Osteocyte (in vitro differentiated cells): ENCODE results near the gene RNF34. TPM values are rescaled to one million over a fixed set of nuclear protein-coding genes. Genes with fewer than 3 reads are reported as not detected.

Source experiments
- DNase-seq: peaks from one replicate; pipeline ENCODE4 v3.0.0; 2021; ENCODE audit warnings: mixed read lengths; ENCODE audit not compliant: unreplicated experiment; ENCODE audit errors: extremely low spot score
- H3K27ac Mint-ChIP-seq: one replicate; pipeline ENCODE4 v1.8.0; 2021; ENCODE audit warnings: mild to moderate bottlenecking, mixed read lengths; ENCODE audit not compliant: unreplicated experiment
- H3K27me3 Mint-ChIP-seq: one replicate; pipeline ENCODE4 v1.8.0; 2021; ENCODE audit warnings: mixed read lengths; ENCODE audit not compliant: unreplicated experiment
- H3K36me3 Mint-ChIP-seq: one replicate; pipeline ENCODE4 v1.8.0; 2021; ENCODE audit warnings: mixed read lengths; ENCODE audit not compliant: unreplicated experiment
- H3K4me1 Mint-ChIP-seq: one replicate; pipeline ENCODE4 v1.8.0; 2021; ENCODE audit warnings: mixed read lengths; ENCODE audit not compliant: unreplicated experiment
- H3K4me3 Mint-ChIP-seq: one replicate; pipeline ENCODE4 v1.8.0; 2021; ENCODE audit warnings: mild to moderate bottlenecking, moderate library complexity, mixed read lengths; ENCODE audit not compliant: unreplicated experiment
- H3K9me3 Mint-ChIP-seq: one replicate; pipeline ENCODE4 v1.8.0; 2021; ENCODE audit warnings: mixed read lengths; ENCODE audit not compliant: unreplicated experiment
- total RNA-seq: library from RNA; stranded (reverse); gene quantifications from 2 replicates; pipeline ENCODE4 v1.2.1, GENCODE V29; 2021
- TF ChIP-seq, protein P1 (sequence below): fragments of 200-600 bp; sonication (generic); IDR thresholded peaks from 2 replicates; pipeline ENCODE4 v1.5.0; 2021; ENCODE audit warnings: antibody characterized with exemption, mild to moderate bottlenecking, moderate library complexity

The RNF34 gene
- total RNA-seq, 1 donor from 2014 or later = 39.5 TPM

DNA sequence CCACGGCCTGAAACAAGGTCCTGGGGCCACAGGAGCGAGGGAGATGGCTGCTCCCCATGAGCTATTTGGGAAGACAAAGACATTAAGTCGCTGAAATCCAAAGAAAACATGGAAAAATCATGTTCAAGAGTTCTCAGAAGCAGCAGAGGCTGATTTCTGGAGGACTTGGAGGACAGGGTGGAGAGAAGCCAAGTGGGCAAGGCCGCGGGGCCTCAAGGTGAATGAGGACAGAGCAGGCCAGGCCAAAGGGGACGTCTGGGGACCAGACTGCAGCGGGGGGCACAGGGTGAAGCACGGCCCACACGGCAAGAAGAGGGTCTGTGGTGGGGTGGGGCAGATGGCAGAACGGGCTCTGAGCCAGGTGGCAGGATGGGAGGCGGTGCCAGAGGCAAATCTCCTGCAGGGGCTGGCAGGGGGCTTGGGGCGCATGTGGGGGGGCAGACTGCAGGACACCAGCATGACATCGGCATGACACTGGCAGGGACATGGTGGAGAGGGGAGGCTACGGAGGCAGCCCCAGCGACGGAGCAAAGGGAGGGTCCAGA is 48.9 kb downstream of the RNF34 start:
- H3K4me1 Mint-ChIP-seq = peaks cover 13% of the 10 kb centered on the region
- no peak overlapping the region for H3K27ac Mint-ChIP-seq
- no peak for DNase-seq
- H3K27me3 Mint-ChIP-seq = no peaks in the 10 kb centered on the region
- peaks cover 11% of the 10 kb centered on the region for H3K36me3 Mint-ChIP-seq
- no peaks in the 10 kb centered on the region for H3K9me3 Mint-ChIP-seq
- H3K4me3 Mint-ChIP-seq = no peak overlapping the region
- TF ChIP-seq, protein P1, sequence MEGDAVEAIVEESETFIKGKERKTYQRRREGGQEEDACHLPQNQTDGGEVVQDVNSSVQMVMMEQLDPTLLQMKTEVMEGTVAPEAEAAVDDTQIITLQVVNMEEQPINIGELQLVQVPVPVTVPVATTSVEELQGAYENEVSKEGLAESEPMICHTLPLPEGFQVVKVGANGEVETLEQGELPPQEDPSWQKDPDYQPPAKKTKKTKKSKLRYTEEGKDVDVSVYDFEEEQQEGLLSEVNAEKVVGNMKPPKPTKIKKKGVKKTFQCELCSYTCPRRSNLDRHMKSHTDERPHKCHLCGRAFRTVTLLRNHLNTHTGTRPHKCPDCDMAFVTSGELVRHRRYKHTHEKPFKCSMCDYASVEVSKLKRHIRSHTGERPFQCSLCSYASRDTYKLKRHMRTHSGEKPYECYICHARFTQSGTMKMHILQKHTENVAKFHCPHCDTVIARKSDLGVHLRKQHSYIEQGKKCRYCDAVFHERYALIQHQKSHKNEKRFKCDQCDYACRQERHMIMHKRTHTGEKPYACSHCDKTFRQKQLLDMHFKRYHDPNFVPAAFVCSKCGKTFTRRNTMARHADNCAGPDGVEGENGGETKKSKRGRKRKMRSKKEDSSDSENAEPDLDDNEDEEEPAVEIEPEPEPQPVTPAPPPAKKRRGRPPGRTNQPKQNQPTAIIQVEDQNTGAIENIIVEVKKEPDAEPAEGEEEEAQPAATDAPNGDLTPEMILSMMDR = no peak

GRCh38 chr12:121451961-121452339 is 52.0 kb downstream of the RNF34 start:
- Mint-ChIP-seq H3K27me3 (no peaks in the 10 kb centered on the region), H3K9me3 (no peaks in the 10 kb centered on the region), H3K4me3 (peak overlapping the region; percentile 65), H3K27ac (peak overlapping the region; percentile 89), H3K4me1 (peaks cover 16% of the 10 kb centered on the region), H3K36me3 (peaks cover 6% of the 10 kb centered on the region)
- TF ChIP-seq, protein P1 = no peak
- no peak for DNase-seq

GRCh38 chr12:121452340-121452984 is 52.5 kb downstream of the RNF34 start:
- Mint-ChIP-seq H3K27me3 (no peaks in the 10 kb centered on the region), H3K9me3 (no peaks in the 10 kb centered on the region), H3K4me3 (peak overlapping the region; percentile 65), H3K27ac (peak overlapping the region; percentile 89), H3K4me1 (peaks cover 16% of the 10 kb centered on the region), H3K36me3 (peaks cover 6% of the 10 kb centered on the region)
- no peak for DNase-seq
- TF ChIP-seq, protein P1 = no peak

DNA sequence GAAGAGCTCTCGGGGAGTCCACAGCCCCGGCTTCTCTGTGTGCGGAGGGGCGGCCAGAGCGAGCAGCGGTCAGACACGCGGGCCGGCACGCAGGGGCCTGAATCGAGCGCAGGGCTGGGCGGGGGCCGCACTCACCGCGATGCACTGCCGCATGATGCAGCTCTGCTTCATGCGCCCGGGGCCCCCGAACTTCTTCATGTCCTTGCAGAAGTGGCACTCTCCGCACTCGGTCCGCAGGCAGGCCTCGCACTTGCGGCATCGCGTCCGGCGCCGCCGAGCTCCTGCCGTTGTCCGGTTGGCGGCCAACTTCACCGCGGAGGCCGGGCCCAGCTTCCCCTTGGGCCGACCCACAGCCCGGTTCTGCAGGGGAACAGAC is 53.1 kb downstream of the RNF34 start:
- Mint-ChIP-seq H3K27me3 (no peaks in the 10 kb centered on the region), H3K9me3 (no peaks in the 10 kb centered on the region), H3K27ac (no peak overlapping the region), H3K4me3 (no peak overlapping the region), H3K4me1 (peaks cover 16% of the 10 kb centered on the region), H3K36me3 (peaks cover 6% of the 10 kb centered on the region)
- no peak for DNase-seq
- TF ChIP-seq, protein P1 = no peak

- Mint-ChIP-seq H3K27me3 (no peaks in the 10 kb centered on the region), H3K36me3 (peaks cover 6% of the 10 kb centered on the region), H3K4me1 (peaks cover 16% of the 10 kb centered on the region), H3K4me3 (no peak overlapping the region), H3K27ac (no peak overlapping the region), H3K9me3 (no peaks in the 10 kb centered on the region)
- TF ChIP-seq, protein P1 = no peak
- no peak for DNase-seq
Measured at GRCh38 chr12:121453629-121454028, 53.7 kb downstream of the RNF34 start.
